ENCODE data around the gene PARPBP.
"Not testable (repeated sequence)": the region's sequence is repeated elsewhere in the genome, so short reads cannot be mapped to it uniquely, and the experiment has no call there.

Gene PARPBP, protein sequence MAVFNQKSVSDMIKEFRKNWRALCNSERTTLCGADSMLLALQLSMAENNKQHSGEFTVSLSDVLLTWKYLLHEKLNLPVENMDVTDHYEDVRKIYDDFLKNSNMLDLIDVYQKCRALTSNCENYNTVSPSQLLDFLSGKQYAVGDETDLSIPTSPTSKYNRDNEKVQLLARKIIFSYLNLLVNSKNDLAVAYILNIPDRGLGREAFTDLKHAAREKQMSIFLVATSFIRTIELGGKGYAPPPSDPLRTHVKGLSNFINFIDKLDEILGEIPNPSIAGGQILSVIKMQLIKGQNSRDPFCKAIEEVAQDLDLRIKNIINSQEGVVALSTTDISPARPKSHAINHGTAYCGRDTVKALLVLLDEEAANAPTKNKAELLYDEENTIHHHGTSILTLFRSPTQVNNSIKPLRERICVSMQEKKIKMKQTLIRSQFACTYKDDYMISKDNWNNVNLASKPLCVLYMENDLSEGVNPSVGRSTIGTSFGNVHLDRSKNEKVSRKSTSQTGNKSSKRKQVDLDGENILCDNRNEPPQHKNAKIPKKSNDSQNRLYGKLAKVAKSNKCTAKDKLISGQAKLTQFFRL

DNA sequence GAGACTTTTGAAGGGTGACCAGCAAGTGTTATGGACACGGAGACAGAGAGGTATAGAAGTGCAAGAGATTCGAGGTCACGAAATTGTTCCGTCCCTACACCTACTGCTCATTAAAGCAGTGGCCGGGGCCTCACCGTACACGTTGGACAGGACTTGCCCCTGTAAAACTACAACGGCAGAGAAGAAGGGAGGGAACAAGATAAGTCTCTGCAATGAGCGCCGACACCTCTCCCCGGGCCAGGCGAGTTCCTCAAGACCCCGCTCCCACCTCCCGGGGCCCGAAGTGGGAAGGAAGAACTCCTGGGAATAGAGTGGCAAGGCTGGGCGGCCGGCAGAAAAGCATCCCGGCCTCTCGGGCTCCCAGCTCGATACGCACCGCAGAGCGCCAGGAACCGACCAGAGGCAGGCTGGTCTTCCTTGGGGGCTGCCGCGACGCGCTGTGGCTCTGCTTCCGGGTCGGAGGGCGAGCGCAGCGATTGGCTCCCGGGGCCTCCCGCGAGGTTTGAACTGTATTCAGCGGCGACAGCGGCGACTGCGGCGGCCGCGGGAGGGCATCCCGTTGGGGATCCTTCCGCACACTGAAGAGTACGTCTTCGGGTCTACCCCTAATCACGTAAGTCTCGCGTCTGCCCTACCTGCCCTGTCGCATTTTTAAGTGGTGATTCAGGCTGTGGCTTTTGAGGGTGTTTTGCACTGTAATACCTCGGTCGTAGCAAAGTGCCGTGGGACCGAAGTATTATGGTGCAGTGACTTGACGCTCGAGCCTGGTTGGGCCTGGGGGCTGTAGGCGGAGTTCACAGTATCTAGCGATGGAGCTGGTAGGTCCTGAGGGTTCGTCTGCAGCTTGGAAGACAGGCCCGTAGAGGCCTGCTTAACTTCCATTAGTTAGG, at the start of gene PARPBP, which contains the start of gene NUP37:
PARPBP (plus strand) TSS at position 510 of the 890 bp plus-strand sequence. CDS start 3,706 bp downstream, outside the sequence.
NUP37 (minus strand) TSS at position 441 of the 890 bp plus-strand sequence. CDS start 1,596 bp downstream, outside the sequence.
- peak; percentile 74 to 82 for DNase-seq

DNA sequence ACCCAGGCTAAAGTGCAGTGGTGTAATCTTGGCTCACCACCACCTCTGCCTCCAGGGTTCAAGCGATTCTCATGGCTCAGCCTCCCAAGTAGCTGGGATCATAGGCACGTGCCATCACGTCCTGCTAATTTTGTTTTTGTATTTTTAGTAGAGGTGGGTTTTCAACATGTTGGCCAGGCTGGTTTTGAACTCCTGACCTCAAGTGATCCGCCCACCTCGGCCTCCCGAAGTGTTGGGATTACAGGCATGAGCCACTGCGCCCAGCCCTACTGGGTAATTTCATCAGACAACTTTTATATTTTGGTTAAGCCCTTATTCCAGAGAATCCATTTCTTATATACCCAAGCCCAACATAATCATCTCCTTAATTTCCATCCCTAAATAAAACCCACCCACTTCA, 47.9 kb upstream of the PARPBP start:
- not testable (repeated sequence) for DNase-seq

DNA sequence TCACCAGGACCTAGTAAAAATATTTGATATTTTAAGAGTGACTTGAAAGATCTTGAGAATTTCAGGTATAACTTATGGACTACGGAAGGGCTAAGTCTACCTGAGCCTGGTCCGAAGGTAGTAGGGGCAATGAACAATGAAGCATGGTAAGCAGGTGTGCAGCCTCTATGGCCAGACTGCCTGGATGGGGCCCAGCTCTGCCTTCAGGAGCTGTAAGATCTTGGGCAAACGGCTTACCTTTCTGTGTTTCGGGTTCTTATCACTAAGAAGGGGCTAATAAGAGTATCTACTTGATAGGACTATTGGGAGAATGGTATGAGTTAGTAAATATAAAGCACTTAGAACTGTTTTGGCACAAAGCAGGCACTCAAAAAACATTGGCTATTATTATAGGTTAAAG, 39.1 kb upstream of the PARPBP start:
- no peak for DNase-seq

DNA sequence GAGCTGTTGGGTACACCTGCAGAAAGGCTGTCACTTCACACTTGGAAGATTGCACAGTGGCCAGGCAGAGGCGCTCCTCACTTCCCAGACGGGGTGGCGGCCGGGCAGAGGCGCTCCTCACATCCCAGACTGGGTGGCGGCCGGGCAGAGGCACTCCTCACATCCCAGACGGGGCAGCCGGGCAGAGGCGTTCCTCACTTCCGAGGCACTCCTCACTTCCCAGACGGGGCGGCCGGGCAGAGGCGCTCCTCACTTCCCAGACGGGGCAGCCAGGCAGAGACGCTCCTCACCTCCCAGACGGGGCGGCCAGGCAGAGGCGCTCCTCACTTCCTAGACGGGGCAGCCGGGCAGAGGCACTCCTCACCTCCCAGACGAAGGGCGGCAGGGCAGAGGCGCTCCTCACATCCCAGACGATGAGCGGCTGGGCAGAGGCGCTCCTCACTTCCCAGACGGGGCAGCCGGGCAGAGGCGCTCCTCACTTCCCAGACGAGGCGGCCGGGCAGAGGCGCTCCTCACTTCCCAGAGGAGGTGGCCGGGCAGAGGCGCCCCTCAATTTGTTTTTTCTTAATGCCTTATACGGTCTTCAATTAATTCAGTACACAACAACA, 30.7 kb upstream of the PARPBP start:
- DNase-seq, result not testable (repeated sequence)

DNA sequence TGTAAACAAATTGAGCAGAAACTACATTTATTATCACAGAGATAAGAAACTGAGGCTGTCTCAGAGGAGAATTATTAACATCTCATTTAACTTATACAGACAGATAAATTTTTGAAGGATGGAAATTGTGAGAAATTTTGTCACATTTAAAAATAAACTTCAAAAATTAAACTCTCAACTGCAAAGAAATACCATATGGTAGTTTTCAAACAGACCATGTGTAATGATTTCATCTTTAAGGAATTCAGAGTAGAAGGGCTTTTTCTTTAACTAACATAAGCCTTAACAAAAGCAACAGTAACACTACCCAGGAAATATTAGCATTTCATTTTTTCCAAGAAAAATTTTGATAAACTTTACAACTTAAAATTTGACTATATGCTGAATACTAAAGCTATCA, 26.7 kb upstream of the PARPBP start:
- no peak for DNase-seq

DNA sequence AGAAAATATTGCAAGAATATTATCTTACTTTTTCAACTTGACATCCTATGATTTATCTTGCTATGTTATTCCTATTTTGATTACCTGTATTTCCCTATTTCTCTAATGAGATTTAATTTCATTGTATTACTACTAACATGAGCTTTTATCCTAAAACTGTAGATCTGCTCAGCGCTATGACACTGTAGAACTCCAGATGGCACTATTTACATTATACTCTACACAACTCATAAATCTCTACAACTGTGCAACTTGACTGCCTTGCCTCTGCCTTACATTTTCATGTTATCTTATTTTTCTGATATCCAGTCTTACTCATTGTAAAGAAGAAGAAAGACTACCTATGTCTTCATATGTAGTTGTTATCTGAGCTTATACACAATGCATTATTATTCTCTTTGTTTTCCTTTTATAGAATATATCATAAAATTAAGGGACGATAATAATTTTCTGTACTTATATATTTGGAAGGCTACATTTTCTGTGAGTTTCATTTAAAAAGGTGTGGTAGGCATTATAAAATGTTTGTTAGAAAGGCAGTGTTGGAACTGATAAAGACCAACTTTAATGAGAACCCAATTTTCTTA, 24.2 kb upstream of the PARPBP start:
- DNase-seq, result no peak

DNA sequence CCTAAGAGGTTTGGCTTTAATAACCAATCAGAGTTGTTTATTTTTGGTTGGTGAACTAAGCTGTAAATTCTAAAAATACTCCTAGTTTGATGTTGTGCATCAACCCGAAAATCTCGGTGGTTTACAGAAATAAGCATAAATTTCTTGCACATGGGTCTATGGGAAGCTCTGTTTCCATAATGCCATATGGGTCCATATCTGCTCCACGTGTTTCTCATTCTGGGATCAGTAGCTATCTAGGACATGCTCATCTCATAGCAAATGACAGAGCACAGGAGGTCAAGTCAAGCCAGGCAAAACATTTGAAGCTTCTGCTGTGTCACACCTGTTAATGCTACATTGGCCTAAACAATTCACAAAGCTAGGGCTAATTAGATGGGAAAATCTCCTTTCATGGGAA, 23.1 kb upstream of the PARPBP start:
- peak; percentile 9 to 38 for DNase-seq

DNA sequence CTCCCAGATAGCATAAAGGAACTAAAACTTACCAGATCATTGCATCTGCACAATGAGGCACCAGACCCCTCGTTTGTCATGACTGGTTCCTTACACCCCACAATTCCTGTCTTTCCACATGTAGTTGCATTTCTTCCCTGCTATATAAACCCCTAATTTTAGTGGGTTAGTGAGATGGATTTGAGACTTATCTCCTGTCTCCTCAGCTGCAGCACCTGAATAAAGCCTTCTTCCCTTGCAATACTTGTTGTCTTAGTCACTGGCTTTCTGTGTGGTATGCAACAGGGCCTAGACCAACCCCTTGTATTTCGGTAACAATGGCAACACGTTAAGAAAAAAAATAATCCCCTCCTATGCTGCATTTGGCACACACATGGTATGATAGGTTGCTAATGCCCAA, 13.1 kb upstream of the PARPBP start:
- no peak for DNase-seq

DNA sequence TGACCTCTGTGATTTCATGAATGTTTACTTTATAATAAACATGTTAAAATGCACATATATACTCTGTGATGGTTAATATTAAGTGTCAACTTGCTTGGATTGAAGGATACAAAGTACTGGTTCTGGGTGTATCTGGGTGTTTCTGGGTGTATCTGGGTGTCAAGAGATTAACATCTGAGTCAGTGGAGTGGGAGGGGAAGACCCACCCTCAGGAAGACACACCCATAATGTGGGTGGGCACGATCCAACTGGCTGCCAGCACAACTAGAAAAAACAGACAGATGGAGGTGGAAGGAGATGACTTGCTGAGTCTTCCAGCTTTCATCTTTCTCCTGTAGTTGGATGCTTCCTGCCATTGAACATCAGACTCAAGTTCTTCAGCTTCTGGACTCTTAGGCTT, 12.0 kb upstream of the PARPBP start:
- DNase-seq, result no peak

DNA sequence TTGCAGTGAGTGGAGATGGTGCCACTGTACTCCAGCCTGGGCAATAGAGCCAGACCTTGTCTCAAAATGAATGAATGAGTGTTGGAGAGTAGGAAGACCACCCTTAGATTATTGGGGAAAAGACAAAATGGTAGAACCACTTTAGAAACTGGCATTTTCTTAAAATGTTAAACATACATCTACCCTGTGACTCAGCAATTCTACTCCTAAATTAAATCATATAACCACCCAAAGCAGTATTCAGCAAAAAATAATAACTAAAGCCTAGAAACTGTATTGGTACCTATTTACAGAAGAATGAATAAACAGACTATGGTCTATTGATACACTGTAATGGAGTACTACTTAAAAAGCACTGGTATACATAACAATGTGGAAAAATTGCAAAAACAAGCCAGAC, 9.2 kb upstream of the PARPBP start:
- DNase-seq, result no peak

DNA sequence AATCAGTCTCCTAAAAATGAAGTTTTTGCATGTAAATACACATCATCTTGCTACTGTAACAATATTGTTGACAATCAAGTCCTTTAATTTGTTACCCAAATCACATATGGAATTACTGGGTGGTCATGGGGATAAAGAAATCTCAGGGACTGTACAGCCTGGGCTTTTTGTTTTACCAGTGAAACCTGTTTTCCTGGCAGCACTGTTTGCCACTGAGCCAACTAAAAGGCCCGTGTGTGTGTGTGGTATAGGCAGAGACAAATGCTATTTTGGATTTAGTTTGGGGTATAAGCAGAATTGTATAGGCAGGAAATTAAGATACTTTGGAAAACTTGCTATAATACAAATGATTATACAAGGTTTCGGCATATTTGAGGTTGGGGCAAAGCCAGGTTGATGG, 5.8 kb upstream of the PARPBP start:
- DNase-seq, result no peak

DNA sequence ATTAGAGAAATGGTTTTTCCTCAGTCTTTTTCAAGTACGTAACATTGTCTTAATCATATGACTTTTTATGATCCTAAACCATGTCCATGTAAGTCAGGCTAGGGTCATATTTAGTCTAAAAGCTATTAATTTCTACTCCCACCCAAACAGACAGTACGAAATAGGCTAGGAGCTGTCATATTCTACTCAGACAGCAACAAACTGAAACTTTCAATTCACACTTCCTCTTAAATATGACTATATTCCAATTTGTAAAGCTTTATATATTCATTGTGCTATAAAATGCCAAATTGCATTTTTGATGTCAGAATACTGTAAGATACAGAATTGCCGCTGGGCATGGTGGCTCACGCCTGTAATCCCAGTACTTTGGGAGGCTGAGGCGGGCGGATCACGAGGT, 3.6 kb upstream of the PARPBP start:
- no peak for DNase-seq

DNA sequence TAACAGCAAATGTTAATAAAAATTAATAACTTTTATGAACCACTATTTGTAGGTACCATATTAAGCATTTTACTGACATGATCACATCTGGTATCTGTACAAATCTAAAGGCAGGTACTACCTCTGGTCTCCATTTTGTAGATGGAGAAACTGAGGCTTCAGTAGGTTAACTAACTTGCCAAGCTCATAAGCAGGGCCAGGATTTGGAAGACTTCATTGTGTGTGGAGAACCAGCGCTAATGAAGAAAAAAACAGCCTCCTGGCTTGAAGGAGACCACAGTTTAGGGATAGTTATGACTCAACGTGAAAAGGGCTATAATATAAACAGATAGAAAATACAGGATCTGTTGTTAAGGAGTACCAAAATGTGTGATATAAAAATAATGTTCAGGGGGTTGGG, 1.1 kb upstream of the PARPBP start:
- no peak for DNase-seq

DNA sequence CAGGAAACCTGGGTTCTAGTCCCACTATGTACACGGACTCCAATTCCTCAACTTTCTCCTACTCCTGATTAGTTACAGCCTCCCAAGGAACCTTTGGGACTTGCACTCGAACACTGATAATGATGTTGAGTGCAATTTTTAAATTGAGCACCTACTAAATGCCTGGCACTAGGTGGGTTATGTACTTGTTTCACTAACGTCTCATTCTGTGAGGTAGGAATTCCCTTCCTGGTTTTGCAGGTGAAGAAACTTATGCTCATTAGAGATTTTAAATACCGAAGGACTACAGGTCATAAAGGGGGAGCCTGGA, 536 bp downstream of the PARPBP start:
- no peak for DNase-seq

DNA sequence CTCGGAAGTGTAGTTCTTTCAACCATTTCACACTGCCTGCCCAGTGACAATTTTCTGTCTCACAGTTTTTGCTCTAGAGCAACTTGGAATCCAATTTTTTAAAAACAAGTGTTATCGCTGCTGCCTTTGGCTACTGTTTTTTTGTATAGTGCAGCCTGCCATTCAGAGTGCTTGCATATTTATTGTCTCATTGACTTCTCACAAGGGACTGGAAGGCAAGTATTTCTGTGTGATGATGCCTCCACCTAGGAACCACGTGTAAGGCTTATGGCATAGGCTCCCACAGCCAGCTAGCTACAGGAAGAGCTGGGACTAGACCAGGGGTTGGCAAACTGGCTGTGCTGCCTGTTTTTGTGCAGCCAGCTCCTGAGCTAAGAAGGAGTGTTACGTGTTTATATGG, 903 bp downstream of the PARPBP start:
- no peak for DNase-seq

DNA sequence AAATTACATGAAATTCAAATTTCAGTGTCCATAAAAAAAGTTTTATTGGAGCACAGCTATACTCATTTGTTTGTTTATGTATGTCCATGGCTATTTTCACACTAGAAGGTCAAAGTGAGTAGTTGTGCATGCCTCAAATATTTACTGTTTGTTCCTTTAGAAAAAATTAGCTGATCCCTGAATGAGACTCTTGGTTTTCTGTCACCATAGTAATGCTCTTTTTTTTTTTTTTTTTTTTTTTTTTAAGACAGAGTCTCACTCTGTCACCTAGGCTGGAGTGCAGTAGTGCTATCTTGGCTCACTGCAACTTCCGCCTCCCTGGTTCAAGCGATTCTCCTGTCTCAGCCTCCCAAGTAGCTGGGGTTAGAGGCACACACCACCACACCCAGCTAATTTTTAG, 1.3 kb downstream of the PARPBP start:
- DNase-seq, result not testable (repeated sequence)

DNA sequence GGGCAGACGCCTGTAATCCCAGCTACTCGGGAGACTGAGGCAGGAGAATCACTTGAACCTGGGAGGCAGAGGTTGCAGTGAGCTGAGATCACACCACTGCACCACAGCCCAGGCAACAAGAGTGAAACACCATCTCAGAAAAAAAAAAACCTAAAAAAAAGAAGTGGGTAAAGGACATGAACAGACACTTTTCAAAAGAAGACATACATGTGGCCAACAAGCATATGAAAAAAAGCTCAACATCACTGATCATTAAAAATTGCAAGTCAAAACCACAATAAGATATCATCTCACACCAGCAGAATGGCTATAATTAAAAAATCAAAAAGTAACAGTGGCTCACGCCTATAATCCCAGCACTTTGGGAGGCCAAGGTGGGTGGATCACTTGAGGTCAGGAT, 10.7 kb downstream of the PARPBP start:
- DNase-seq, result not testable (repeated sequence)

DNA sequence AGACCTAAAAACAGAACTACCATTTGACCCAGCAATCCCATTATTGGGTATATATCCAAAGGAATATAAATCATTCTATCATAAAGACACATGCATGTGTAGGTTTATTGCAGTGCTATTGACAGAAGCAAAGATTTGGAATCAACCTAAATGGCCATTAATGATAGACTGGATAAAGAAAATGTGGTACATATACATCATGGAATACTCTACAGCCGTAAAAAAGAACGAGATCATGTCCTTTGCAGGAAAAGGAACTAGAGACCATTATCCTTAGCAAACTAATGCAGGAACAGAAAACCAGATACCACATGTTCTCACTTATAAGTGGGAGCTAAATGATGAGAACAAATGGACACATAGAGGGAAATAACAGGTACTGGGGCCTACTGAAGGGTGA, 11.5 kb downstream of the PARPBP start:
- DNase-seq, result not testable (repeated sequence)

DNA sequence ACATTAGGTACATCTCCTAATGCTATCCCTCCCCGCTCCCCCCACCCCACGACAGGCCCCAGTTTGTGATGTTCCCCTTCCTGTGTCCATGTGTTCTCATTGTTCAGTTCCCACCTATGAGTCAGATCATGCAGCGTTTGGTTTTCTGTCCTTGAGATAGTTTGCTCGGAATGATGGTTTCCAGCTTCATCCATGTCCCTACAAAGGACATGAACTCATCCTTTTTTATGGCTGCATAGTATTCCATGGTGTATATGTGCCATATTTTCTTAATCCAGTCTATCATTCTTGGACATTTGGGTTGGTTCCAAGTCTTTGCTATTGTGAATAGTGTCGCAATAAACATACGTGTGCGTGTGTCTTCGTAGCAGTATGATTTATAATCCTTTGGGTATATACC, 17.6 kb downstream of the PARPBP start:
- DNase-seq, result not testable (repeated sequence)

DNA sequence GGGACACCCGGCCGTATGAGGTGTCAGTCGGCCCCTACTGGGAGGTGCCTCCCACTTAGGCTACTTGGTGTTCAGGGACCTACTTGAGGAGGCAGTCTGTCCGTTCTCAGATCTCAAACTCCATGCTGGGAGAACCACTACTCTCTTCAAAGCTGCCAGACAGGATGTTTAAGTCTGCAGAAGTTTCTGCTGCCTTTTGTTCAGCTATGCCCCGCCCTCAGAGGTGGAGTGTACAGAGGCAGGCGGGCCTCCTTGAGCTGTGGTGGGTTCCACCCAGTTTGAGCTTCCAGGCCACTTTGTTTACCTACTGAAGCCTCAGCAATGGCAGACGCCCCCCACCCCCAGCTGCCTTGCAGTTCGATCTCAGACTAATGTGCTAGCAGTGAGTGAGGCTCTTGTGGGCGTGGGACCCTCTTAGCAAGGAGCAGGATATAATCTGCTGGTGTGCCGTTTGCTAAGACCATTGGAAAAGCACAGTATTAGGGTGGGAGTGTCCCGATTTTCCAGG, 22.9 kb downstream of the PARPBP start:
- DNase-seq, result not testable (repeated sequence)

DNA sequence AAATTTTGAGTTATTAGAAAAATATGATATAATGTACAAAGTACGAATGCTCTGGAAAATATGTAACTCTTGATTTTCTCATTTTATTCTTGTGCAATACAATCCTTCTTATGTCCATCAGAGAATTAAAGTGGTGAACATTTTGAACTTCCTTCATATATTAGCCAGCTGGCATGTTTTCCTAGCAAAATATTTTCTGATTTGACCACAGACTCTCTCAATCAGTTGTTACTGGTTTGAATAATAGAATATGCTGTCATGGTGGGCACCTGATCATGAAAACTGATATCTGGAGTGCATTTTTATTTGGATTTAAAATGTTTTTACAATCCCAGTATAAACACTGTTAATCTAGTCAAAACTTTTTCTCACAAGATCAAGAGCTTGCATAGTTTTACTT, 24.2 kb downstream of the PARPBP start:
- DNase-seq, result no peak

DNA sequence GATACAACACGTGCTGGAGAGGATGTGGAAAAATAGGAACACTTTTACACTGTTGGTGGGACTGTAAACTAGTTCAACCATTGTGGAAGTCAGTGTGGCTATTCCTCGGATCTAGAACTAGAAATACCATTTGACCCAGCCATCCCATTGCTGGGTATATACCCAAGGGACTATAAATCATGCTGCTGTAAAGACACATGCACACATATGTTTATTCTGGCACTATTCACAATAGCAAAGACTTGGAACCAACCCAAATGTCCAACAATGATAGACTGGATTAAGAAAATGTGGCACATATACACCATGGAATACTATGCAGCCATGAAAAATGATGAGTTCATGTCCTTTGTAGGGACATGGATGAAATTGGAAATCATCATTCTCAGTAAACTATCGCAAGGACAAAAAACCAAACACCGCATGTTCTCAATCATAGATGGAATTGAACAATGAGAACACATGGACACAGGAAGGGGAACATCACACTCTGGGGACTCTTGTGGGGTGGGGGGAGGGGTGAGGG, 27.1 kb downstream of the PARPBP start:
- DNase-seq, result not testable (repeated sequence)
